Thyroid gland (tissue), 4 donors: Measurements from ENCODE around the gene MMP24. TPM values are rescaled to one million over a fixed set of nuclear protein-coding genes. Genes with fewer than 3 reads are reported as not detected.
"Not testable (repeated sequence)": the region's sequence is repeated elsewhere in the genome, so short reads cannot be mapped to it uniquely, and the experiment has no call there.

Experiments
- DNase-seq, 2 donors: peaks; one replicate each; pipeline ENCODE4 v3.0.0-alpha.2; 2019
- H3K27ac ChIP-seq, 3 donors: fragments of 200-600 bp; sonication (generic); 1 replicate in 2 of 3; 2 replicates in 1 of 3; pipeline ENCODE4 v1.5.1; 2016 to 2019; ENCODE audit warnings: mild to moderate bottlenecking in 1 of 3, moderate library complexity in 1 of 3
- H3K27me3 ChIP-seq: fragments of 200-600 bp; sonication (generic); one replicate; pipeline ENCODE4 v1.5.1; 2019
- H3K36me3 ChIP-seq, 2 donors: fragments of 200-600 bp; sonication (generic); one replicate each; pipeline ENCODE4 v1.5.1; 2016 to 2019
- H3K4me1 ChIP-seq, 2 donors: fragments of 200-600 bp; sonication (generic); one replicate each; pipeline ENCODE4 v1.5.1; 2017 to 2019
- H3K4me3 ChIP-seq, 3 donors: fragments of 200-600 bp; sonication (generic); replicated peaks in 1 of 3; 1 replicate in 2 of 3; 2 replicates in 1 of 3; pipeline ENCODE4 v1.5.1; 2016; ENCODE audit warnings: mild to moderate bottlenecking in 1 of 3
- H3K9me3 ChIP-seq: fragments of 200-600 bp; sonication (generic); one replicate; pipeline ENCODE4 v1.5.1; 2017
- POLR2A ChIP-seq, 2 donors: fragments of 450-650 bp; IDR thresholded peaks; one replicate each; pipeline ENCODE4 v1.6.1; 2017; ENCODE audit warnings: antibody characterized with exemption in 2 of 2, mild to moderate bottlenecking in 2 of 2, moderate library complexity in 1 of 2
- WGBS, 2 donors: methylation state at CpG; one replicate each; pipeline ENCODE4 v1.1.5; 2017; 5-methylcytosine and 5-hydroxymethylcytosine counted together
- intact Hi-C: fragments of 100-400 bp; cut with DNase I; formaldehyde crosslinking; loops from one replicate; pipeline ENCODE4 v1.15.1; 2023
- total RNA-seq, 4 donors: library from RNA; depleted of rRNA; stranded (reverse); fragments of >200 nt; gene quantifications; one replicate each; pipeline ENCODE4 v1.2.3, GENCODE V29; 2016
- TF ChIP-seq, protein P1 (sequence below), 6 experiments: fragments of 200-600 bp in 3 of 6; fragments of 450-650 bp in 3 of 6; sonication (generic) in 3 of 6; IDR thresholded peaks; one replicate each; pipeline ENCODE4 v1.5.1; 2016 to 2019; ENCODE audit warnings: antibody characterized with exemption in 6 of 6, mild to moderate bottlenecking in 2 of 6, inconsistent platforms in 1 of 6, moderate library complexity in 1 of 6

Gene MMP24
- total RNA-seq, 4 donors from 2014 or later: 0.67 to 1.6 (median 0.92) TPM

DNA sequence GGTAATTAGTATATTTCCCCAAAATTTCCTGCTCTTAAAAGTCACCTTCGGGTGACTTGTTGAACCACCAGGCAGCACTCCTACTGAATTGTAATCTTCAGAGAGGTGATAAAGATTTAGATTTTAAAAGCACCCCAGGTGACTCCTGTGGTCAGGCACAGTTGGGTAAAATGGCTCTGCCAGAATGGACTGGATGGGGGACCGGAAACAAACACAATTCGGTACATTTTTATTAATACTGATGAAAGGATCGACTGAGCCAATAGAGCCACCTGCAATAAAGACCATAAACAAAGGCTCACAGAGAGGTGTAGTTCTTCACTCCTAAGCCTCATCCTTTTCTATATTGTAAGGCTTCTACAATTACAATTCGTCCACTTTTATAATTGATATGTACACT, 85.3 kb downstream of the MMP24 start:
- Histone ChIP-seq H3K36me3 (no peaks in the 10 kb centered on the region), H3K27ac (no peak overlapping the region), H3K27me3 (no peaks in the 10 kb centered on the region), H3K4me3 (no peak overlapping the region), H3K4me1 (peaks cover 43 to 53% of the 10 kb centered on the region in 2 donors), H3K9me3 (no peaks in the 10 kb centered on the region)
- no peak for DNase-seq
- TF ChIP-seq, protein P1, sequence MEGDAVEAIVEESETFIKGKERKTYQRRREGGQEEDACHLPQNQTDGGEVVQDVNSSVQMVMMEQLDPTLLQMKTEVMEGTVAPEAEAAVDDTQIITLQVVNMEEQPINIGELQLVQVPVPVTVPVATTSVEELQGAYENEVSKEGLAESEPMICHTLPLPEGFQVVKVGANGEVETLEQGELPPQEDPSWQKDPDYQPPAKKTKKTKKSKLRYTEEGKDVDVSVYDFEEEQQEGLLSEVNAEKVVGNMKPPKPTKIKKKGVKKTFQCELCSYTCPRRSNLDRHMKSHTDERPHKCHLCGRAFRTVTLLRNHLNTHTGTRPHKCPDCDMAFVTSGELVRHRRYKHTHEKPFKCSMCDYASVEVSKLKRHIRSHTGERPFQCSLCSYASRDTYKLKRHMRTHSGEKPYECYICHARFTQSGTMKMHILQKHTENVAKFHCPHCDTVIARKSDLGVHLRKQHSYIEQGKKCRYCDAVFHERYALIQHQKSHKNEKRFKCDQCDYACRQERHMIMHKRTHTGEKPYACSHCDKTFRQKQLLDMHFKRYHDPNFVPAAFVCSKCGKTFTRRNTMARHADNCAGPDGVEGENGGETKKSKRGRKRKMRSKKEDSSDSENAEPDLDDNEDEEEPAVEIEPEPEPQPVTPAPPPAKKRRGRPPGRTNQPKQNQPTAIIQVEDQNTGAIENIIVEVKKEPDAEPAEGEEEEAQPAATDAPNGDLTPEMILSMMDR (IDR thresholded peaks at IDR 0.05): no peak
- TF ChIP-seq POLR2A (IDR thresholded peaks at IDR 0.05): no peak
- intact Hi-C loops: no loop called here
- WGBS, 2 donors: 94 to 96% methylated on average over 5 of the region's 5 CpGs

DNA sequence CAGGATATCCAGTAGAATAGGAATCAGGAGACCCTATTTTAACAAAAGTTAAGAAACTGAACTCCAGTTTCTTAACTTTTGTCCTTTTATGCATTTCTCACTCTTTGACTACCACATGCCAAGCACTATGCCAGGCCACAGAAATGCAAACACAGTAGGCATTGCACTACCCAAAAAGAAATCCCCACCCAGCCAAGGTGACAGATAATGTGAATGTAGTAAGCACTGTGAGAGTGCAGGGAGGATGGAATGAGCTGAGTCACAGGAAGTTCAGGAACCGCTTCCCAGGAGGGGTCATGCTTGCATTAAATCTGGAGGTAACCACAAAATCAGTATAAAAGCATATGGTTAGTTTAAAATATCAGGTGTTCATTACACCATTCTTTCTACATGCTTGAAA, 85.8 kb downstream of the MMP24 start:
- intact Hi-C loops: no loop called here
- TF ChIP-seq, protein P1 (IDR thresholded peaks at IDR 0.05): no peak
- TF ChIP-seq POLR2A (IDR thresholded peaks at IDR 0.05): no peak
- H3K27me3 ChIP-seq: no peaks in the 10 kb centered on the region
- peaks cover 38 to 53% of the 10 kb centered on the region in 2 donors for H3K4me1 ChIP-seq
- no peak overlapping the region for H3K27ac ChIP-seq
- no peaks in the 10 kb centered on the region for H3K9me3 ChIP-seq
- WGBS, 2 donors: 94 to 96% methylated on average over 1 of the region's 1 CpG
- H3K36me3 ChIP-seq: no peaks in the 10 kb centered on the region
- H3K4me3 ChIP-seq: no peak overlapping the region
- no peak for DNase-seq

DNA sequence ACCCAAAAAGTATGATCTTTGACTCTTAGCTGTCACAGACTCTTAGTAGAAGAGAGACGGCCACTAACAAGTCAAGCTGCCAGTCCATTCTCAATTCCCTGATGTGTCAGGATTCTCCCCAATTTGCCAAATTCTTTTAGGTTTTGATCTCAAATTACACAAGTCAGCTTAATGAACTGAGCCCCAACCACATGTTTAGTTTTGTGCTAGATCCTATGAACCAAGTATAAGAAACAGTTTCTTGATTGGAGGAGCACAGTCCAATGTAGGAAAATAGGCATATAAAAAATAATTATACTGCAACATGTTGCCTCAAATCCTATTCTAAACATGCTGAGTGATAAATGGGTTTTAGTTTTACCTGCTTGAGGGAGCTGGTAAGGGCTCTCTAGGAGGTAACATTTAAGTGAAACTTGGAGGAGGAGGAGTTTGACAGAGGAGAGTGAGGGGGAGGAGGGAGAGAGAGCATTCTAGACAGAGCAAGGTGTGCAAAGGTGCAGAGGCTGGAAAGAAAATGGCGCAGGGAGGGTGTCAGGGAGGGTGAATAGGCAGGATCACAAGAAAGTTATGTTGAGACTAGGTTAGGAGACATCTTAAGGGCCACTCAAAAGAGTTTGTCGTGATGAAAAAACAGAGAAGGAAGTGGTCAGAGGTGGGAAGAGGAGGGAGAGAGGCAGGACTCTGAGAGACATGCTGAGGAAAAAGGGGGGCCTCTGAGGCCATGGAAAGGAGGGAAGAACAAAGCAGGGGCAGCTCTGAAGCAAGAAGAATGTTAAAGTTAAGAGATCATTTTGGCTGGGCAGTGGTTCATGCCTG, 88.5 kb downstream of the MMP24 start:
- Histone ChIP-seq H3K36me3 (no peaks in the 10 kb centered on the region), H3K27me3 (no peaks in the 10 kb centered on the region), H3K4me1 (peaks cover 42 to 51% of the 10 kb centered on the region in 2 donors), H3K9me3 (no peaks in the 10 kb centered on the region), H3K4me3 (no peak overlapping the region), H3K27ac (peak overlapping the region; percentile 71 to 95 (median 81))
- TF ChIP-seq, protein P1 (IDR thresholded peaks at IDR 0.05): no peak
- peak in 1 of 2 donors; percentile 11 for TF ChIP-seq POLR2A (IDR thresholded peaks at IDR 0.05)
- intact Hi-C loops: no loop called here
- 28 to 30% methylated on average over 3 of the region's 3 CpGs for WGBS, 2 donors
- peak; percentile 58 to 74 for DNase-seq

DNA sequence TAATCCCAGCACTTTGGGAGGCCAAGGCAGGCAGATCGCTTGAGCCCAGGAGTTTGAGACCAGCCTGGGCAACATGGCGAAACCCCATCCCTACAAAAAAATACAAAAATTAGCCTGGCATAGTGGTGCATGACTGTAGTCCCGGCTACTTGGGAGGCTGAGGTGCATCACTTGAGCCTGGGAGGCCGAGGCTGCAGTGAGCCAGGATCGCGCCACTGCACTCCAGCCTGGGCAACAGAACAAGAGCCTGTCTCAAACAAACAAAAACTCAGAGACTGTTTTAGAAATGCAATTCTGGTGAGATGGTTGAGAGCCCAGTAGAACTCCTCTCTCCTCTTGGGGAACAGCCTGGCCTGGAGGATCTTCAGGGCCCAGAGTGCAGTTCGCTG, 89.1 kb downstream of the MMP24 start:
- H3K36me3 ChIP-seq, H3K4me3 ChIP-seq, intact Hi-C loops, H3K27me3 ChIP-seq, H3K9me3 ChIP-seq: not testable (repeated sequence)
- peaks cover 42 to 51% of the 10 kb centered on the region in 2 donors for H3K4me1 ChIP-seq
- DNase-seq: peak; percentile 73 to 75
- H3K27ac ChIP-seq: peak overlapping the region; percentile 71 to 95 (median 81)
- 51% methylated on average over 7 of the region's 7 CpGs for WGBS, 2 donors

DNA sequence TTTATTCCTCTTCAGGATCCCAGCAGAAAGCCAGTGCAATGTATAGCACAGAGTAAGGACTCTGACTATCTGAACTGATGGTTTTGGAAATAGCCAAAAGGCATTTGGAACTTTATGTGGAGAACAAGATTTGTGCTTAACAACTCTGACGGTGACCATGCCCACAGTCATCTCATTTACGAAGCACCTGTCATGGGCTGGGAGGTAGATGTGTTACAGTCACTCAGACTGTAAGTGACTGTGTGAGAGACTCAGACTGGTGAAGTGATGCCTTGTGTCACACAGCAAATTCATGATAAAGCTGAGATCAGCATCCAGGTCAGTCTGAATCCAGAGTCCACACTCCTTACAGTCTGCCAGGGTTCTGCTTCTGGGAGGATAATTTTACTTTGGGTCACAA, 89.6 kb downstream of the MMP24 start:
- peak overlapping the region; percentile 71 to 95 (median 81) for H3K27ac ChIP-seq
- H3K36me3 ChIP-seq: no peaks in the 10 kb centered on the region
- no peak for DNase-seq
- TF ChIP-seq, protein P1 (IDR thresholded peaks at IDR 0.05): no peak
- TF ChIP-seq POLR2A (IDR thresholded peaks at IDR 0.05): no peak
- WGBS, 2 donors: 75 to 94% methylated on average over 2 of the region's 2 CpGs
- H3K4me3 ChIP-seq: no peak overlapping the region
- intact Hi-C loops: no loop called here
- H3K9me3 ChIP-seq: no peaks in the 10 kb centered on the region
- H3K27me3 ChIP-seq: no peaks in the 10 kb centered on the region
- H3K4me1 ChIP-seq: peaks cover 42 to 51% of the 10 kb centered on the region in 2 donors
